Cardiac fibroblast (primary cell): ENCODE data around the gene RGS3.

Experiments
- DNase-seq, 2 donors: peaks; one replicate each; pipeline versions ENCODE4 v3.0.0 to v3.0.0-alpha.2; 2010; ENCODE audit warnings: low read depth in 2 of 2
- H3K4me3 ChIP-seq, 2 donors: replicated peaks in 1 of 2; 1 replicate in 1 of 2; 2 replicates in 1 of 2; pipeline ENCODE4 v1.5.1; 2011; ENCODE audit warnings: low read depth in 2 of 2, low read length in 2 of 2, mild to moderate bottlenecking in 2 of 2, moderate library complexity in 1 of 2
- TF ChIP-seq, protein P1 (sequence below): IDR thresholded peaks from one replicate; pipeline ENCODE4 v1.5.1; 2011; ENCODE audit warnings: low read depth, mild to moderate bottlenecking, low read length, inconsistent platforms

Gene RGS3

DNA sequence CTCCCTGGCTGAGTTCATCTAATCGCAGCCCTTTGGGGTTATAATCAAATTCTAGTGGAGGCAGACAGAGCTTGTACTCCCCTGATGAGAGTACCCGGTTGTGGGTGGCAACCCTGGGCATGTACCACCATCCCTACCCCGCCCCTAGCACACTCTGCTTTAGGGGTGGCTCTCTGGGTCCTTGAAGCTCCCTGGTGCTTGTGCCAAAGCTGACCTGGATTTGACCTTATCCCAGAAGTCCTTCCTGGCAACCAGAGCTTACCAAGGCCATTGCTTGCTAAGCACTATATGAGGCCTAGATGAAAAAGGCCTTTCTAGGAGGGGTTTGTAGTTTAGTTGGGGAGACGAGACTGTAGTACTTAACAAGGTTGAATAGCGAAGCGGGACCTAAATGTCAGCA, 72.2 kb downstream of the RGS3 start:
- TF ChIP-seq, protein P1, sequence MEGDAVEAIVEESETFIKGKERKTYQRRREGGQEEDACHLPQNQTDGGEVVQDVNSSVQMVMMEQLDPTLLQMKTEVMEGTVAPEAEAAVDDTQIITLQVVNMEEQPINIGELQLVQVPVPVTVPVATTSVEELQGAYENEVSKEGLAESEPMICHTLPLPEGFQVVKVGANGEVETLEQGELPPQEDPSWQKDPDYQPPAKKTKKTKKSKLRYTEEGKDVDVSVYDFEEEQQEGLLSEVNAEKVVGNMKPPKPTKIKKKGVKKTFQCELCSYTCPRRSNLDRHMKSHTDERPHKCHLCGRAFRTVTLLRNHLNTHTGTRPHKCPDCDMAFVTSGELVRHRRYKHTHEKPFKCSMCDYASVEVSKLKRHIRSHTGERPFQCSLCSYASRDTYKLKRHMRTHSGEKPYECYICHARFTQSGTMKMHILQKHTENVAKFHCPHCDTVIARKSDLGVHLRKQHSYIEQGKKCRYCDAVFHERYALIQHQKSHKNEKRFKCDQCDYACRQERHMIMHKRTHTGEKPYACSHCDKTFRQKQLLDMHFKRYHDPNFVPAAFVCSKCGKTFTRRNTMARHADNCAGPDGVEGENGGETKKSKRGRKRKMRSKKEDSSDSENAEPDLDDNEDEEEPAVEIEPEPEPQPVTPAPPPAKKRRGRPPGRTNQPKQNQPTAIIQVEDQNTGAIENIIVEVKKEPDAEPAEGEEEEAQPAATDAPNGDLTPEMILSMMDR = no peak
- no peak for DNase-seq

DNA sequence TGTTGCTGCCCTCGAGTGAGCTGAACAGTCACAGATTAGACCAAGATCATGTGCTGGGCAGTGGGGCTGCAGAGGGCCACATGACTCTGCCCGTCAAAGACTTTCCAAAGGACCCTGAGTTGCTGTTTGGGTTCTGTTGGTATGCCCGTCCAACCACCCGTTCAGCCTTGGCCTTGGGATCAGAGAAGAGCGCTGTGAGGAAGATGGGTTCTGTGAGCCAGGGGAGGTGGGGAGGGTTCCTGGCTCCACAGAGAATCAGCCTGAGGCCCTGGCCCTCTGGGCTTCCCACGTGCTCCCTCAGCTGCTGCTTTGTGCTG, 72.6 kb downstream of the RGS3 start:
- TF ChIP-seq, protein P1 = no peak
- H3K4me3 ChIP-seq = no peak overlapping the region
- DNase-seq = no peak

More for the DNA sequence above, 72.2 kb downstream of the RGS3 start:
- no peak overlapping the region for H3K4me3 ChIP-seq

DNA sequence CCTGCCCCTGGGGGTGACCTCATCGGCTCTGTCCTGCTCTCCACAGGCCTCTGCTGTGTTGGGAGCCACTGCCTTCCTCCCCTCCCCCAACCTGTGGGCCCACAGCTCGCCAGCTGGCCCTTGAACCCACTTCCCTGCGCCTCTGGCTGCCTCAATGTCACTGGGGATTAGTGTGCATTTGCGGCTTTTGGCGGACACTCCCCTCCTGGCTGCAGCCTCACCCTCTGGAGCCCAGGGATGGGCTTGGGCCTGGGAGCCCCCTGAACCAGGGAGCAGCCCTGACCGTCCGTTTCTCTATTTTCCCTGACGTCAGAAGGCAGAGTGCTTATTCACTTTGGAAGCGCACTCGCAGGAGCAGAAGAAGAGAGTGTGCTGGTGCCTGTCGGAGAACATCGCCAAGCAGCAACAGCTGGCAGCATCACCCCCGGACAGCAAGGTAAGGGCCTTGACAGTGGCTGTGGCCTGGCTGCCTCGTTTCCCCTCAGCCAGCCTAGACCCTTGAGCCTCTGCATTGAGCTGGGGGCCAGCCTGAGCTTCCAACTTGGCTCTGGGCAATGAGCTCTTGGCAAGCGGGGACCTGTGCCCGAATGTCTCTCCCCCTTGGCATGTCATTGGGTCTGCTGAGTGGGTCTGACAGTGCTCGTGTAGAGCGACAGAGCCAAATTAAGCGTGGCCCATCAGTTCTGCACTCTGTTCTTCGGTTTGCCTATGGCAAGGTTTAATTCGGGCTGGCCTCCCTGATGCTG, 73.1 kb downstream of the RGS3 start:
- no peak overlapping the region for H3K4me3 ChIP-seq
- TF ChIP-seq, protein P1 = no peak
- DNase-seq = peak; percentile 27 to 43

DNA sequence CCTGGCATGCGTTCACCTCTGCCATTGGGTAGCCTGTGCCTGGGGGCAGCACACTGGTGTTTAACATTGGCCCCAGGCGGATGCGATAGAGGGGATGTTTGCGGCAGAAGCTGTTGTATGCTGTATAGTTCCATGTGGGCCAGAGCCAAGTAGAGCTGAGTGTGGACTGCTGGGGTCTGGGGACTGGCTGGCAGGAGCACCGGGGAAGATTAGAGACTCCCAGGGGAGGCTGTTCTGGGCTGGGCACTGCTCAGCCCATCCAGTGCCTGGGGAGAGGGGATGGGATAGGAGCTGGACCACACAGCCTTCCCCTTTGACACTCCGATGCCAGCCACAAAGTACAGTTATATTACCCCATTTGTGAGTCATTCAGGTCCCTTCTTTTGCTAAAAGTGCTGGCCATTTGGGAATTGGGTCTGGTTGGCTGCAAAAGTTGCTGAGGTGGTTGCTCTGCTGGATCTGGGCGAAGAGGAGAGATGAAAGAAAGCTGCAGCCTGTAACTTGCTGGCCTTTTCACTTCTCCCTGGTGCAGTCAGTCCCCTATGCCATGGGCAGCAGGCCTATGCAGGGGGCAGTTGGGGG, 73.8 kb downstream of the RGS3 start:
- H3K4me3 ChIP-seq = no peak overlapping the region
- TF ChIP-seq, protein P1 = no peak
- DNase-seq = no peak

DNA sequence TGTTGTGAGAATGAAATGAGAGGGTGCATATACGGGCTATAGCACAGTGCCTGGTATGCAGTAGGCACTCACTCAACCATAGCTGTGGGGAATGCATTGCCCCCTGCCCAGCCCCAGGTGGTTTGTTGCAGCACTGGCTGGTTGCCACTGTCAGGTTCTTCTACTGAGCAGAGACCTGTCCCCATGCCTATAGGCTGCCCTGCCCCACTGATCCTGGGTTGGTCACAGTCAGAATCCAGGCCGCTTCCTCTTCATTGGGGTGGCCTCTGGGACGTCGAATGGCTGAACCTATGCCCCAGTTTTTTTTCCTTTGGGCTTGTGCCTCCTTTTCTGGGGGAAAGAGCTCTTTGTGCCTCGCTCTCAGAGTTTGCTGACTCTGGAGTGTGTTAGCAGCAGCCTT, 74.6 kb downstream of the RGS3 start:
- DNase-seq = no peak
- no peak overlapping the region for H3K4me3 ChIP-seq

DNA sequence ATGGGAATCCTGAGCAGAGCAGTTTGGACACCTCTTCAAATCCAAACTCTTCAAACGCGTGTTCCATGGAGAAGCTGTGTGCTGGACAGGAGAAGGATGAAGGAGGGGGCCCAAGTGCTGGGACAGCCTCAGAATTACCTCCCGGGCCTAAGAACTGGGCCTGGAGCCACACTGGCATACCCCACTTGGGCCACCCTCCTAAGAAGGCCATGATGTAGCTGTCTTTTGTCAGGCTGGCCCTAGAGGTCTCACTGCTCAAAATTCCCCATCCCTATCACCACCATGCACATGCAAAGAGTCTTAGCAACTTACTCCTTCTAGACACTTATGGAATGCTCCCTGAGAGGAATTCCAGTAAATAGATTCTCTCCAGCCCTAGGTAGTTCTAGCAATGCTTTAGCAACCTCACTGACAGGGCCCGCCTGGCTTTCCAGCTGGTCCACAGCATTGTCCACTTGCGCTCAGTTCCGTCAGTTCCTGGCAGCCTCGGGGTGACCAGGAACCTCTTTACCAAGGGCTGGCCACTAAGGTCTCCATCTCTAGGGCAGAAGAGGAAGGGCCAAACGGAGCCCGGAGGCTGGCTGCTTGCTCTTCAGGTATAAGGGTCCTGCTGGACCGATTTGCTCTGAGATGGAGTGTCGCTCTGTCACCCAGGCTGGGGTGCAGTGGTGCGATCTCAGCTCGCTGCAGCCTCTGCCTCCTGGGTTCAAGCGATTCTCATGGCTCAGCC, 75.3 kb downstream of the RGS3 start:
- DNase-seq = no peak
- TF ChIP-seq, protein P1 = no peak
- no peak overlapping the region for H3K4me3 ChIP-seq

More for the DNA sequence above, 74.6 kb downstream of the RGS3 start:
- TF ChIP-seq, protein P1 = no peak
